ENCODE results near the gene MAPK8IP2.

Gene MAPK8IP2

GRCh38 chr22:50587407-50587806 lies 13.2 kb upstream of the MAPK8IP2 start:
- no peak for TF ChIP-seq CTCF (IDR thresholded peaks at IDR 0.05; ENCODE audit: insufficient read depth, low read length, poor library complexity, severe bottlenecking)
- TF ChIP-seq EZH2phosphoT487 (conservative IDR thresholded peaks at IDR 0.05; ENCODE audit: low read length), result no peak
- Histone ChIP-seq H3K36me3 (ENCODE audit: low read length) (no peaks in the 10 kb centered on the region), H4K20me1 (ENCODE audit: low read depth, low read length) (no peaks in the 10 kb centered on the region), H3K79me2 (ENCODE audit: insufficient read depth, low read length) (no peaks in the 10 kb centered on the region), H3K27me3 (ENCODE audit: low read length) (no peaks in the 10 kb centered on the region), H3K4me2 (ENCODE audit: low read depth, low read length, poor library complexity, severe bottlenecking) (no peak overlapping the region), H3K27ac (ENCODE audit: low read depth, low read length) (no peak overlapping the region), H3K9ac (ENCODE audit: low read length) (no peak overlapping the region), H3K9me2 (replicated peaks; ENCODE audit: insufficient read depth, low read length) (no peaks in the 10 kb centered on the region), H3F3A (ENCODE audit: insufficient read depth) (no peaks in the 10 kb centered on the region), H2AFZ (ENCODE audit: low read depth, low read length, severe bottlenecking) (no peak overlapping the region), H3K4me3 (ENCODE audit: insufficient read depth, low read length, poor library complexity, severe bottlenecking) (no peak overlapping the region), H3K9me3 (ENCODE audit: insufficient read depth, low read length) (no peaks in the 10 kb centered on the region)

GRCh38 chr22:50595189-50595588 lies 5.4 kb upstream of the MAPK8IP2 start:
- no peaks in the 10 kb centered on the region for H3K79me2 ChIP-seq (ENCODE audit: insufficient read depth, low read length)
- no peaks in the 10 kb centered on the region for H3K36me3 ChIP-seq (ENCODE audit: low read length)
- no peaks in the 10 kb centered on the region for H3K9me3 ChIP-seq (ENCODE audit: insufficient read depth, low read length)
- H3K27ac ChIP-seq (ENCODE audit: low read depth, low read length), result no peak overlapping the region
- no peaks in the 10 kb centered on the region for H3F3A ChIP-seq (ENCODE audit: insufficient read depth)
- H4K20me1 ChIP-seq (ENCODE audit: low read depth, low read length), result no peaks in the 10 kb centered on the region
- no peaks in the 10 kb centered on the region for H3K27me3 ChIP-seq (ENCODE audit: low read length)
- H3K9ac ChIP-seq (ENCODE audit: low read length), result no peak overlapping the region
- H3K4me2 ChIP-seq (ENCODE audit: low read depth, low read length, poor library complexity, severe bottlenecking), result no peak overlapping the region
- H3K4me3 ChIP-seq (ENCODE audit: insufficient read depth, low read length, poor library complexity, severe bottlenecking), result no peak overlapping the region
- no peak for TF ChIP-seq EZH2phosphoT487 (conservative IDR thresholded peaks at IDR 0.05; ENCODE audit: low read length)
- TF ChIP-seq CTCF (IDR thresholded peaks at IDR 0.05; ENCODE audit: insufficient read depth, low read length, poor library complexity, severe bottlenecking), result no peak
- H3K9me2 ChIP-seq (replicated peaks; ENCODE audit: insufficient read depth, low read length), result no peaks in the 10 kb centered on the region
- no peak overlapping the region for H2AFZ ChIP-seq (ENCODE audit: low read depth, low read length, severe bottlenecking)

GRCh38 chr22:50597097-50597496 lies 3.5 kb upstream of the MAPK8IP2 start:
- H4K20me1 ChIP-seq (ENCODE audit: low read depth, low read length), result no peaks in the 10 kb centered on the region
- H3K27me3 ChIP-seq (ENCODE audit: low read length), result no peaks in the 10 kb centered on the region
- H3K79me2 ChIP-seq (ENCODE audit: insufficient read depth, low read length), result no peaks in the 10 kb centered on the region
- H3F3A ChIP-seq (ENCODE audit: insufficient read depth), result no peaks in the 10 kb centered on the region
- H3K4me3 ChIP-seq (ENCODE audit: insufficient read depth, low read length, poor library complexity, severe bottlenecking), result no peak overlapping the region
- H2AFZ ChIP-seq (ENCODE audit: low read depth, low read length, severe bottlenecking), result no peak overlapping the region
- H3K9me2 ChIP-seq (replicated peaks; ENCODE audit: insufficient read depth, low read length), result no peaks in the 10 kb centered on the region
- H3K9me3 ChIP-seq (ENCODE audit: insufficient read depth, low read length), result no peaks in the 10 kb centered on the region
- H3K27ac ChIP-seq (ENCODE audit: low read depth, low read length), result no peak overlapping the region
- no peak overlapping the region for H3K4me2 ChIP-seq (ENCODE audit: low read depth, low read length, poor library complexity, severe bottlenecking)
- H3K9ac ChIP-seq (ENCODE audit: low read length), result no peak overlapping the region
- TF ChIP-seq CTCF (IDR thresholded peaks at IDR 0.05; ENCODE audit: insufficient read depth, low read length, poor library complexity, severe bottlenecking) (no peak), EZH2phosphoT487 (conservative IDR thresholded peaks at IDR 0.05; ENCODE audit: low read length) (no peak)
- H3K36me3 ChIP-seq (ENCODE audit: low read length), result no peaks in the 10 kb centered on the region
